CD4-positive, alpha-beta T cell (primary cell): ENCODE data around the gene NSG2. TPM values are rescaled to one million over a fixed set of nuclear protein-coding genes. Genes with fewer than 3 reads are reported as not detected.

Source experiments
- ATAC-seq: fragments of 200-7000 bp; cut with Tn5 transposase; one replicate; pipeline ENCODE4 v1.10.0; 2022; ENCODE audit warnings: mild to moderate bottlenecking; ENCODE audit not compliant: poor library complexity
- CTCF ChIA-PET: fragments of 350-600 bp; sonication (Branson Sonifier 250); formaldehyde crosslinking; loops from one replicate; lab custom pipeline; 2021; ENCODE audit warnings: antibody characterized with exemption, inconsistent platforms; lab: Charles Lee
- POLR2A ChIA-PET: fragments of 350-600 bp; sonication (Branson Sonifier 250); formaldehyde crosslinking; loops from one replicate; lab custom pipeline; 2021; ENCODE audit warnings: antibody characterized with exemption, inconsistent platforms; lab: Charles Lee
- DNase-seq, 14 experiments: peaks; one replicate each; pipeline ENCODE4 v3.0.0-alpha.2; 2013 to 2020; ENCODE audit warnings: mixed read lengths in 2 of 14
- H3K27ac ChIP-seq, 2 donors: one replicate each; pipeline versions ENCODE4 v1.5.1 to v1.7.0; 2013; ENCODE audit warnings: low read length in 2 of 2, low read depth in 1 of 2, mild to moderate bottlenecking in 1 of 2
- H3K27me3 ChIP-seq, 2 experiments: 1 replicate in 1 of 2; 2 replicates in 1 of 2; pipeline versions ENCODE4 v1.6.1 to v1.7.0; 2013; ENCODE audit warnings: low read length in 2 of 2, control low read depth in 1 of 2, mild to moderate bottlenecking in 1 of 2, moderate library complexity in 1 of 2; ENCODE audit not compliant: insufficient read depth in 2 of 2, control insufficient read depth in 1 of 2
- H3K36me3 ChIP-seq: one replicate; pipeline ENCODE4 v1.6.1; 2013; ENCODE audit warnings: low read length, control low read depth; ENCODE audit not compliant: insufficient read depth
- H3K4me1 ChIP-seq: one replicate; pipeline ENCODE4 v1.6.1; 2013; ENCODE audit warnings: low read length, control low read depth; ENCODE audit not compliant: insufficient read depth
- H3K4me3 ChIP-seq: one replicate; pipeline ENCODE4 v1.5.1; 2013; ENCODE audit warnings: mild to moderate bottlenecking, low read length, moderate library complexity
- H3K9me3 ChIP-seq, 2 experiments: 1 replicate in 1 of 2; 2 replicates in 1 of 2; pipeline versions ENCODE4 v1.6.1 to v1.7.0; 2013; ENCODE audit warnings: low read length in 2 of 2, mild to moderate bottlenecking in 2 of 2, control low read depth in 1 of 2, moderate library complexity in 1 of 2; ENCODE audit not compliant: control insufficient read depth in 1 of 2, insufficient read depth in 1 of 2
- H3K27ac Mint-ChIP-seq: one replicate; pipeline ENCODE4 v1.8.0; 2020; ENCODE audit warnings: mixed read lengths
- H3K27me3 Mint-ChIP-seq: one replicate; pipeline ENCODE4 v1.8.0; 2021; ENCODE audit warnings: mixed read lengths
- H3K36me3 Mint-ChIP-seq: one replicate; pipeline ENCODE4 v1.8.0; 2021; ENCODE audit warnings: low read depth, mixed read lengths
- H3K4me1 Mint-ChIP-seq: one replicate; pipeline ENCODE4 v1.8.0; 2021; ENCODE audit warnings: low read depth, mixed read lengths
- H3K4me3 Mint-ChIP-seq: one replicate; pipeline ENCODE4 v1.8.0; 2020; ENCODE audit warnings: mild to moderate bottlenecking, mixed read lengths
- H3K9me3 Mint-ChIP-seq: one replicate; pipeline ENCODE4 v1.8.0; 2020; ENCODE audit warnings: mixed read lengths
- intact Hi-C, 2 experiments: fragments of 100-400 bp; cut with DNase I in 1 of 2; cut with micrococcal nuclease in 1 of 2; formaldehyde crosslinking; loops; one replicate each; pipeline versions ENCODE4 v1.15.1 to v1.9.0; 2023 to 2025; cut with DNase I, micrococcal nuclease
- total RNA-seq, 174 experiments: library from RNA in 2 of 174; stranded (reverse) in 2 of 174; gene quantifications; one replicate each; pipeline ENCODE4 v1.2.3 and lab custom pipeline; 2021 to 2026
- TF ChIP-seq, protein P1 (sequence below): fragments of 200-600 bp; IDR thresholded peaks from one replicate; pipeline ENCODE4 v1.8.0; 2022; ENCODE audit warnings: antibody characterized with exemption, mild to moderate bottlenecking

The NSG2 gene
- total RNA-seq, 2 experiments from 2014 or later = not detected

- Mint-ChIP-seq H3K9me3 (no peaks in the 10 kb centered on the region), H3K4me3 (no peak overlapping the region), H3K27ac (no peak overlapping the region), H3K4me1 (no peaks in the 10 kb centered on the region), H3K36me3 (no peaks in the 10 kb centered on the region), H3K27me3 (peaks cover 23% of the 10 kb centered on the region)
- Histone ChIP-seq H3K9me3 (no peaks in the 10 kb centered on the region), H3K27me3 (no peaks in the 10 kb centered on the region), H3K36me3 (no peaks in the 10 kb centered on the region), H3K4me3 (no peak overlapping the region), H3K27ac (no peak overlapping the region), H3K4me1 (no peaks in the 10 kb centered on the region)
- POLR2A ChIA-PET = no interaction called here
- DNase-seq (no peak), ATAC-seq (no peak)
- TF ChIP-seq, protein P1, sequence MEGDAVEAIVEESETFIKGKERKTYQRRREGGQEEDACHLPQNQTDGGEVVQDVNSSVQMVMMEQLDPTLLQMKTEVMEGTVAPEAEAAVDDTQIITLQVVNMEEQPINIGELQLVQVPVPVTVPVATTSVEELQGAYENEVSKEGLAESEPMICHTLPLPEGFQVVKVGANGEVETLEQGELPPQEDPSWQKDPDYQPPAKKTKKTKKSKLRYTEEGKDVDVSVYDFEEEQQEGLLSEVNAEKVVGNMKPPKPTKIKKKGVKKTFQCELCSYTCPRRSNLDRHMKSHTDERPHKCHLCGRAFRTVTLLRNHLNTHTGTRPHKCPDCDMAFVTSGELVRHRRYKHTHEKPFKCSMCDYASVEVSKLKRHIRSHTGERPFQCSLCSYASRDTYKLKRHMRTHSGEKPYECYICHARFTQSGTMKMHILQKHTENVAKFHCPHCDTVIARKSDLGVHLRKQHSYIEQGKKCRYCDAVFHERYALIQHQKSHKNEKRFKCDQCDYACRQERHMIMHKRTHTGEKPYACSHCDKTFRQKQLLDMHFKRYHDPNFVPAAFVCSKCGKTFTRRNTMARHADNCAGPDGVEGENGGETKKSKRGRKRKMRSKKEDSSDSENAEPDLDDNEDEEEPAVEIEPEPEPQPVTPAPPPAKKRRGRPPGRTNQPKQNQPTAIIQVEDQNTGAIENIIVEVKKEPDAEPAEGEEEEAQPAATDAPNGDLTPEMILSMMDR = no peak
- intact Hi-C loops = no loop called here
- CTCF ChIA-PET = no interaction called here
Observed at GRCh38 chr5:174084691-174085154, 39.2 kb downstream of the NSG2 start.

DNA sequence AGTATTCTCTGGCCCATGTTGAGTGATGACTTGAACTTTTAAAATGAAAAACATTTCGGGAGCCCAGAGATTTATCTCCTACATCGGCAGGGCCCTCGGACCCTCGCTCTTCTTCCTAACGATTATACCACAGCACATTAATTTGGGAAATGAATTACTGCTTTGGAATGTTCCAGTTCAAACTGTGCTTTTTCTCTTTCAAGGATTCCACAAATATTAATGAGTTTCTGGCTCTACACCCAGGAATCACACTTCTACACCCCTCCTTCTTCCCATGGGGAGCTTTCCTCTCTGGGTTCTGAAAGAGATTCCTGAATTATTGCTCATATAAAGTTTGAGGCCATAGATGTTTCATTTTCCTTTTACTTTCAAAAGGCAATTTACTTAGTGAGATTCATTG is 41.2 kb downstream of the NSG2 start:
- ChIA-PET POLR2A (no interaction called here), CTCF (no interaction called here)
- Mint-ChIP-seq H3K9me3 (no peaks in the 10 kb centered on the region), H3K4me1 (no peaks in the 10 kb centered on the region), H3K27me3 (peaks cover 34% of the 10 kb centered on the region), H3K4me3 (no peak overlapping the region), H3K27ac (no peak overlapping the region), H3K36me3 (no peaks in the 10 kb centered on the region)
- peaks cover 0 to 4% of the 10 kb centered on the region in 2 experiments for H3K9me3 ChIP-seq
- no peaks in the 10 kb centered on the region for H3K4me1 ChIP-seq
- ATAC-seq = no peak
- no peaks in the 10 kb centered on the region for H3K27me3 ChIP-seq
- TF ChIP-seq, protein P1 = no peak
- intact Hi-C loops = no loop called here
- no peak overlapping the region for H3K4me3 ChIP-seq
- DNase-seq = no peak
- H3K36me3 ChIP-seq = no peaks in the 10 kb centered on the region
- no peak overlapping the region for H3K27ac ChIP-seq

DNA sequence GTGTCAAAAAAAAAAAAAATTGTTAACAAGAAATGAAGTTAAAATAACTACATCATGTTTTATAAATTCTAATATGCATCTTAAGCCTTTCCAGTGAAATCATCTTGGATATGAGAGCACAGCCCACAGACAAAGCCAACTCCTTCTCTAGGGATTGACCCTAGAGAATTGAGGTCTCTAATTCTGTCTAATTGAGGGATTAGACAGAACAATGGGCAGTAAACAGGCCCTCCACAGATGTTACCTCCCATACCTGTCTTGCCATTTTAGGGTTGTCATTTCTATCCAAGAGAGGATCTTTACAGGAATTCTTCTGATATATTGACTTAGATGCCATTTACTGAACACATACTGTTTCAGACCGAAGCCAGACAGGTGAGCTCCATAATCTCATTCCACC is 42.3 kb downstream of the NSG2 start:
- peaks cover 0 to 4% of the 10 kb centered on the region in 2 experiments for H3K9me3 ChIP-seq
- Mint-ChIP-seq H3K4me1 (no peaks in the 10 kb centered on the region), H3K4me3 (no peak overlapping the region), H3K9me3 (no peaks in the 10 kb centered on the region), H3K36me3 (no peaks in the 10 kb centered on the region), H3K27me3 (peaks cover 26% of the 10 kb centered on the region), H3K27ac (no peak overlapping the region)
- POLR2A ChIA-PET = no interaction called here
- TF ChIP-seq, protein P1 = no peak
- H3K27ac ChIP-seq = no peak overlapping the region
- H3K4me3 ChIP-seq = no peak overlapping the region
- no peaks in the 10 kb centered on the region for H3K36me3 ChIP-seq
- no peak for DNase-seq
- intact Hi-C loops = no loop called here
- ATAC-seq = no peak
- H3K27me3 ChIP-seq = no peaks in the 10 kb centered on the region
- CTCF ChIA-PET = no interaction called here
- H3K4me1 ChIP-seq = no peaks in the 10 kb centered on the region
